GM12874 (cell line): Measurements from ENCODE around the gene FGFR1OP2.

ENCODE experiments used
- CTCF ChIP-seq: IDR thresholded peaks from 2 replicates; pipeline ENCODE4 v1.5.1; 2011; ENCODE audit warnings: low read depth, mild to moderate bottlenecking, control low read depth, low read length, moderate library complexity; ENCODE audit not compliant: insufficient read depth

FGFR1OP2 gene

GRCh38 chr12:26918321-26919215 is 19.7 kb upstream of the FGFR1OP2 start:
- no peak for TF ChIP-seq CTCF

GRCh38 chr12:26919216-26919555 is 19.1 kb upstream of the FGFR1OP2 start:
- TF ChIP-seq CTCF, result no peak

GRCh38 chr12:26921886-26922285 is 16.4 kb upstream of the FGFR1OP2 start:
- TF ChIP-seq CTCF, result no peak

GRCh38 chr12:26928661-26929060 is 9.6 kb upstream of the FGFR1OP2 start:
- no peak for TF ChIP-seq CTCF

- TF ChIP-seq CTCF, result no peak
Observed at GRCh38 chr12:26929590-26929989, 8.7 kb upstream of the FGFR1OP2 start.

- no peak for TF ChIP-seq CTCF
Observed at GRCh38 chr12:26935636-26936378, 2.5 kb upstream of the FGFR1OP2 start.

- TF ChIP-seq CTCF, result no peak
Observed at GRCh38 chr12:26936559-26937442, 1.5 kb upstream of the FGFR1OP2 start.
